Stimulated activated CD4-positive, alpha-beta T cell treated with anti-CD3 and anti-CD28 coated beads, Interleukin-12 subunit alpha, Interleukin-12 subunit beta, amount 100 ng/mL, for 24 hours (primary cell): ENCODE data around the gene GRK6.
"Not testable (repeated sequence)": the region's sequence is repeated elsewhere in the genome, so short reads cannot be mapped to it uniquely, and the experiment has no call there.

Experiments
- DNase-seq, 2 experiments: peaks; one replicate each; pipeline ENCODE4 v3.0.0-alpha.2; 2020; ENCODE audit warnings: low read depth in 2 of 2

Gene GRK6

DNA sequence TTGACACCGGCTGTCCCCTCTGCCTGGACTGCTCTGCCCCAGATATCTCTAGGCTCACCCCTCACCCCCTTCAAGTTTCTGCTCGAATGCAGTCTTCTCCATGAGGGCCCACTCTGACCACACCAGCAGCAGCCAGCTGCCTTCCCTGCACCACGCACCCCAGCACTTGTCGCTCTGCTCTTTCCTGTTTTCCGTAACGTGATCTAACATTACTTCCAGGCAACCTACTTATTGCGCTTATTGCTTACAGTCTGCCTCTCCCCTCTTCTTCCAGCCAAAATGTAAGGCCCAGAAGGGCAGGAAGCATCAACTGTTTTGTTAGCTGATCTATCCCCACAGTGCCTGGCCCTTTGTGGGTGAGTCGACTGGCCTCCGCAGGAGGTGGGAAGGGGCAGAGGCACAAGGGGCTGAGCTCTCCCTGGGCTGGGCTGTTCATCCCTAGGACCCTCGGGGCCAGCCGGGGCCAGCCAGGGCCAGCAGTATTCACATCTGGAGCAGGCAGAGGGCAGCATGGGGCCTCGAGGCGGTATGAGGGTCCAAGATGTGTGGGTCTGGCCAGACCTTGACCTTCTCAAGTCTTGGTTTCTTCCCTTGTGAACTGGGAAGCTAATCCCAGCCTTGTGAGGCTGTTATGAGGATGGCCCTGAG lies 58.5 kb downstream of the GRK6 start:
- no peak for DNase-seq

DNA sequence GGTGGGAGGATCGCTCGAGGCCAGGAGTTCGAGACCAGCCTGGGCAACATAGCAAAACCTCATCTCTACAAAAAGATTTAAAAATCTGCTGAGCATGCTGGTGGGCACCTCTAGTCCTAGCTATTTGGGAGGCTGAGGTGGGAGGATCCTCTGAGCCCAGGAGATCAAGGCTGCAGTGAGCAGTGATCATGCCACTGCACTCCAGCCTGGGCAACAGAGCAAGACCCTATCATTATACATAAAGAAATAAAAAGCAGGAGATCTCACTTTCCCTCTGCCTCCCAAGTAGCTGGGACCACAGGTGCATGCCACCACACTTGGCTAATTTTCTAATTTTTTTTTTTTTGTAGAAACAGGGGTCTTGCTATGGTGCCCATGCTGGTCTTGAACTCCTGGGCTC lies 59.3 kb downstream of the GRK6 start:
- DNase-seq = not testable (repeated sequence)

DNA sequence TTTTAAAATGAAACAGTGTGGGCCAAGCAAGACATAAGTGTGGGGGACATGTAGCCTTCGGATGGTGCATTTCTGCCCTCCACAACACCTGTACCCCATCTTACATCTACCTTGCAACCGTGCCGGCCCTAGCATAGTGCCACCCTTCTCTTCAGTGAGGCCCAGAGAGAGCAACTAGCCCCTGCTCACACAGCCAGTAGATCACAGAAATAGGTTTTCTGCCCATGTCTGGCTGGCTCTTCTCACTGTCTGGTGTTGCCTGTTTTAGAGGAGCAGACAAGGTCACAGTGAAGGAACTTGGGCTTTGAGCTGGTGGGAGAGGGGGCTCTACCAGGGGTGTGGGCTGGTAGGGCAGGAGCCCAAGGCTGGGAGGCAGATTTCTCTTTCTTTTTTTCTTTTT lies 59.8 kb downstream of the GRK6 start:
- no peak for DNase-seq

DNA sequence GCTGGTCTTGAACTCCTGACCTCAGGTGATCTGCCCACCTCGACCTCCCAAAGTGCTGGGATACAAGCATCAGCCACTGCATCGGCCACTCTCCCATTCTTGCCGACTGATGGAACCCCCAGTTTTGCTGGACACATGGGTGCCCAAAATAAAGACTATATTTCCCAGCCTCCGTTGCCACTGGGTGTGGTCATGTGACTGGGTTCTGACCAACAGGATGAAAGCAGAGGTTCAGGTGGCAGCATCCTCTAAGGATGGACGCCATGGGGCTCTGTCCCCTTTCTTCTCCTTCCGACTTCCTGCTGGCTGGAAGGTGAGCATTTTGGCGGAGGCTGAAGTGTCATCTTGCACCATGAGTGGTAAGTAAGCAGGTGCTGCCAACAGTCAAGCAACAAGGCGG lies 60.7 kb downstream of the GRK6 start:
- DNase-seq = no peak

DNA sequence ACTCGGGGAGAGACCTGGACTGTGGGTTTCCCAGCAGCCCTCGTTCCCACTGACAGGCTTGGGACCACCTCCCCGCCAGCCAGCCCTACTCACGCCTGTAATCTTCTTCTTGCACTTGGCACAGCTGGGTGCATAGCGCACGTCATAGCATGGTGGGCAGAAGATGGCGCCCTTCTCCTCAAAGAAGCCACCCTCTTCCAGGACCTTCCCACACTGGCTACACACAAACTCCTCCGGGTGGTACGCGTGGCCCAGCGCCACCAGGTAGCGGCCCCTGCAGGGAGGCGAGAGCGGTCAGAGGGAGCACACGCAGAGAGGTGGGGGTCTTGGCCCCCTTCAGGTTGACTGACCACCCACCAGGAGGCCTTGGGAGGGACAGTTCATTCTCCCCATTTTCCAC lies 61.5 kb downstream of the GRK6 start:
- no peak for DNase-seq

DNA sequence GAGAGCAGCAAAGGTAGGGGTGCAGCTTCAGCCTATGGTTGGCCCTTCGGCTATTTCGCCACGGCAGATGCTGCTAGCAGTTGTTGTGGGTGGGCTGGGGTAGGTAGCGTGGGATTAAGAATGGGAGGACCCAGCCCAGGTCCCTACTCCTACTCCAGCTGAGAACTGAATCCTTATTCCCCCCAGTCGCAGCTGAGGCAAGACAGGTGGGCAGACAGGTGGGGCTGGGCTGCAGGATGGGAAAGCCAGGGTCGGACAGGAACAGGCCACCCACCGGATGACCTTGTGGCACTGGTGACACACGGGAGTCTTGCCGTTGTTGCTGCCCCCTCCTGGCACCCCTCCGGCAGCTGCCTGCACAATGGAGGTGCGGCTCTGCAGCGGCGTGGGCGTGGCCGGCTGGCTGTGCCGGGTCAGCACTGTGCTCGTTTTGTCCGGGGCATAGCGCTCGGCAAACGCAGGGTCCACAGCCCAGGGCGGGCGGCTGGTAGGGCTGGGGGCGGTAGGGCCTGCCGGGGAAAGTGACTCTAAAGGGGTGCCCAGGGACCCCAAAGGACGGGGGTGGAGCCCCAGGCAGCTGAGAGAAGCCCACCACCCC lies 62.7 kb downstream of the GRK6 start:
- DNase-seq = no peak

DNA sequence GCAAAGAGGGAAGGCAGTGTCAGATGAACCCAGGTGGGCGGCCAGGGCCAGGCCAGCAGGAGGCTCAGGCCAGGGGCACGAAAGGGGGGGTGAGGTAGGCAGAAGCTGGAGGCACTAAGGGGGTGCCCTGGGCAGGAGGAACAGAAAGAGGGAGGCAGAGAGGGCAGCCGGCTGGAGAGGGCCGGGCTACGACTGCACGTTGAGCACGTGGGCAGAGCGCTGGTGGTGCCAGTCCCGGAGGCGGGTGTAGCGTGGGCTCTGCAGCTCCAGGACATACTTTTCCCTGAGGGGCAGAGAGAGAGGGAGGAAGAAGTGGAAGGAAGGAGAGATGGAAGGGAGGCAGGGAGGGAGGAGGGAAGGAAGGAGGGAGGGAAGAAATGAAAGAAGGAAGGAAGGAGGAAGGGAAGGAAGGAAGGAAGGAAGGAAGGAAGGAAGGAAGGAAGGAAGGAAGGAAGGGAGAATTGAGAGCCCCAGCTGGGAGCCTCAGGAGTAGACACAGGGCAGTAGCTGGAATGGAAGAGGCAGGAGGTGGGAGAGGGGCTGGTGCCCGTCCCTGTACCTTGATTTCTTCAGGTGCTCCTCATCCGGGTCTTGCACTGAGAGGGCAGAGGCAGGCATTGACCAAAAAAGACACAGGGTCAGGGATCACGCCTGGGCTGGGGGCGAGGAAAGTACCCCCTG lies 64.0 kb downstream of the GRK6 start:
- no peak for DNase-seq

DNA sequence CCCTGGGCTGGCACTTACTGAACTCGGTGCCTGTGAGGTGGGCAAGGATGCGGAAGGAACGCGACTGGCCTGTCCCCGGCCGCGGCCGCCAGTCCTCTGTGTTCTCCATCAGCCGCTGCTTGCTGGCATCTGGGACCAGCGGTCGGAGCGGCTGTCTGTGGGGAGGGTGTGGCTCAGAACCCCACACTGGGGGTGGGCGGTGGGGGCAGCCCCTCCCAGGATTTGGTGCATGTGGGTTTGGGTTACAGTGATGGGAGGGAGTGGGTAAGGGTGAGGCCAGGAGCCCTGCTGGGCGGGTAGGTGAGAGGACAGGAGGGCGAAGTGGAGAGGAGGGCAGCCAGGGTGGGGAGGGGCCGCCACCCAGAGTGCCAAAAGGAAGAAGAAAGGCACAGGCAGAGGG lies 64.5 kb downstream of the GRK6 start:
- DNase-seq = no peak

DNA sequence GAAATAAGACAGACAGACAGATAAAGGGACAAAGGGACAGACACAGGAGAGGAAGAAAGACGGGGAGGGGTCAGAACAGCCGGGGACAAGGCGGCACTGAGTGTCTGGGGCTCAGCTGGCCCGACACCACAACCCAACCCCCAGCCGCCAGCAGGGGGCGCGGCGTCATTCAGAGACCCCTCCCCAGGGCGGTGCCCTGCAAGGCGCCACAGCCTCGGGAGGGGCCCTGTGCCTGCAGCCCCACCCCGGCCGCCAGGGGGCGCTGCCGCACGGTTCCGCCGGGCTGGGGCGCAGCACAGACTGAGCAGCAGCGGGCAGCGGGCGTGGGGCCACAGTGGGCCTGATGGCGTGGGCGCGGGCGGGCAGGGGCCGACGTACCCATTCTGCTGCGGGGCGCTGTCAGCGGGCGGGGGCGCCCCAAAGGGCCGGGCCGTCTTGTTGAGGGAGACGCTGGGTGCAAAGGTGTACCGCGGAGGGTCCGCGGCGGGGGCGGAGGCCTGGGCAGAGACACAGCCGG lies 65.0 kb downstream of the GRK6 start:
- no peak for DNase-seq

DNA sequence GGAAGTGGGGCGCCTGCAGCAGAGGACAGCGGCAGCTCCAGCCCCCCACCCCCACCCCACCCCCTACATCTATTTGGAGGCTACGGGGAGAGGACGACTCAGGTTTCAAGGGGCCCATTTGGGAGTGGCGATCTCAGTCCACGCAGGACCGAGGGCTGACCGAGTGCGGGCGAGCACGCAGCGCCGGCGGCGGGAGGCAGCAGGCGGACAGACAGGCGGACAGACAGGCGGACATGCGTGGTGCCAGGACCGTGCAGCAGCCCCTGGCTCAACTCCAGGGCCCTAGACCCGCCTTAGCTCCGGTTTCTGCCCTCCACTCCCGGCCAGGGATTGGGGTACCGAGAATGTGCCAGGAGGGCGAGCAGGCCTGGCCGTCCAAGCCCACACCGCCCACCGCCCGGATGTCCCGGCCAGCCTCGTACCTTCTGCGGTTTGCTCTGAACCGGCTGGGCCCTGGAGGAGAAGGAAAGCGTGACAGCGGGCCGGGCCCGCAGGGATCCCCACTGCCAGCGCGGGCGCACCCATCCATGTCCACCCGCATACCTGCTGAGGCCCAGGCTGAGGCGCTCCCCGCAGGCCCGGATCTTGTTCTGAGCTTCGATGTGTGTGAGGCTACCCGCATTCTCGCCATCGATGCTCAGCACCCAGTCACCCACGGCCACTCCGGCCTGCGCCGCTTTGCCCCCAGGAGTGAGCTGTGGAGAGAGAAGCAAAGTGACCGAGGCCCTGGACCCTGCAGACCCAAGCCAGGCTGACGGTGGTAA lies 65.7 kb downstream of the GRK6 start:
- no peak for DNase-seq
